Measurements from ENCODE around the gene CLEC1A.

- TF ChIP-seq POLR2A (IDR thresholded peaks at IDR 0.05) (no peak), CTCF (IDR thresholded peaks at IDR 0.05) (no peak)
Observed at GRCh38 chr12:10121278-10121677, 22.5 kb upstream of the CLEC1A start.

Measured in uterus (tissue), 2 donors.